ENCODE data around the gene MAPK8IP2.

Gene MAPK8IP2

GRCh38 chr22:50609599-50609998 lies 9.0 kb downstream of the MAPK8IP2 start:
- ATAC-seq (ENCODE audit: insufficient read depth, low read depth) = no peak
- no peak overlapping the region for H2AFZ ChIP-seq (ENCODE audit: low read depth, low read length)
- no peak for DNase-seq
- H4K20me1 ChIP-seq (ENCODE audit: insufficient read depth, low read length) = no peaks in the 10 kb centered on the region
- H3K4me2 ChIP-seq (ENCODE audit: insufficient read depth, low read length) = no peak overlapping the region
- H3K27ac ChIP-seq (ENCODE audit: low read length) = no peak overlapping the region
- H3K36me3 ChIP-seq (ENCODE audit: insufficient read depth, low read length) = no peaks in the 10 kb centered on the region
- H3K27me3 ChIP-seq (ENCODE audit: insufficient read depth, low read length, poor library complexity) = no peaks in the 10 kb centered on the region
- H3K9ac ChIP-seq (ENCODE audit: low read depth, low read length) = no peak overlapping the region
- H3K9me3 ChIP-seq (ENCODE audit: insufficient read depth, low read length, severe bottlenecking) = no peaks in the 10 kb centered on the region
- no peak overlapping the region for H3K4me3 ChIP-seq (ENCODE audit: low read depth in 1 of 2, low read length in 2 of 2)
- no peaks in the 10 kb centered on the region for H3K4me1 ChIP-seq (ENCODE audit: insufficient read depth, low read length)
- no peaks in the 10 kb centered on the region for H3K79me2 ChIP-seq (ENCODE audit: insufficient read depth, low read length)
- TF ChIP-seq EZH2 (IDR thresholded peaks at IDR 0.05; ENCODE audit: borderline replicate concordance, low read depth, low read length, severe bottlenecking) = no peak
- no peak for TF ChIP-seq CTCF (IDR thresholded peaks at IDR 0.05; ENCODE audit: borderline replicate concordance, extremely low read depth, low read length, poor library complexity, severe bottlenecking)

GRCh38 chr22:50610041-50610451 lies 9.5 kb downstream of the MAPK8IP2 start:
- TF ChIP-seq CTCF (IDR thresholded peaks at IDR 0.05; ENCODE audit: borderline replicate concordance, extremely low read depth, low read length, poor library complexity, severe bottlenecking) (no peak), EZH2 (IDR thresholded peaks at IDR 0.05; ENCODE audit: borderline replicate concordance, low read depth, low read length, severe bottlenecking) (no peak)
- no peaks in the 10 kb centered on the region for H3K9me3 ChIP-seq (ENCODE audit: insufficient read depth, low read length, severe bottlenecking)
- ATAC-seq (ENCODE audit: insufficient read depth, low read depth) (no peak), DNase-seq (no peak)
- no peaks in the 10 kb centered on the region for H3K79me2 ChIP-seq (ENCODE audit: insufficient read depth, low read length)
- no peaks in the 10 kb centered on the region for H3K27me3 ChIP-seq (ENCODE audit: insufficient read depth, low read length, poor library complexity)
- H4K20me1 ChIP-seq (ENCODE audit: insufficient read depth, low read length) = no peaks in the 10 kb centered on the region
- H3K9ac ChIP-seq (ENCODE audit: low read depth, low read length) = no peak overlapping the region
- no peaks in the 10 kb centered on the region for H3K36me3 ChIP-seq (ENCODE audit: insufficient read depth, low read length)
- no peak overlapping the region for H3K27ac ChIP-seq (ENCODE audit: low read length)
- H3K4me3 ChIP-seq (ENCODE audit: low read depth in 1 of 2, low read length in 2 of 2) = no peak overlapping the region
- no peak overlapping the region for H3K4me2 ChIP-seq (ENCODE audit: insufficient read depth, low read length)
- no peaks in the 10 kb centered on the region for H3K4me1 ChIP-seq (ENCODE audit: insufficient read depth, low read length)
- H2AFZ ChIP-seq (ENCODE audit: low read depth, low read length) = no peak overlapping the region

- Histone ChIP-seq H3K27ac (ENCODE audit: low read length) (no peak overlapping the region), H4K20me1 (ENCODE audit: insufficient read depth, low read length) (no peaks in the 10 kb centered on the region), H3K9ac (ENCODE audit: low read depth, low read length) (no peak overlapping the region), H2AFZ (ENCODE audit: low read depth, low read length) (no peak overlapping the region), H3K9me3 (ENCODE audit: insufficient read depth, low read length, severe bottlenecking) (no peaks in the 10 kb centered on the region), H3K4me1 (ENCODE audit: insufficient read depth, low read length) (no peaks in the 10 kb centered on the region), H3K36me3 (ENCODE audit: insufficient read depth, low read length) (no peaks in the 10 kb centered on the region), H3K79me2 (ENCODE audit: insufficient read depth, low read length) (no peaks in the 10 kb centered on the region), H3K4me3 (ENCODE audit: low read depth in 1 of 2, low read length in 2 of 2) (no peak overlapping the region), H3K27me3 (ENCODE audit: insufficient read depth, low read length, poor library complexity) (no peaks in the 10 kb centered on the region), H3K4me2 (ENCODE audit: insufficient read depth, low read length) (no peak overlapping the region)
- TF ChIP-seq EZH2 (IDR thresholded peaks at IDR 0.05; ENCODE audit: borderline replicate concordance, low read depth, low read length, severe bottlenecking) (no peak), CTCF (IDR thresholded peaks at IDR 0.05; ENCODE audit: borderline replicate concordance, extremely low read depth, low read length, poor library complexity, severe bottlenecking) (no peak)
- no peak for ATAC-seq (ENCODE audit: insufficient read depth, low read depth)
- no peak for DNase-seq
Observed at GRCh38 chr22:50610581-50610980, 10.0 kb downstream of the MAPK8IP2 start.

Data from DND-41 (cell line).